K562 (cell line): ENCODE measurements around the gene SMG6. TPM values are rescaled to one million over a fixed set of nuclear protein-coding genes. Genes with fewer than 3 reads are reported as not detected.

ENCODE experiments used
- ATAC-seq: fragments of 200-7000 bp; cut with Tn5 transposase; 3 replicates; pipeline ENCODE4 v1.9.1; 2020; ENCODE audit warnings: moderate library complexity
- BruUV-seq: library from RNA; stranded (reverse); fragments of 400-500 nt; replicated peaks from 2 replicates; lab custom pipeline; 2021; lab: Mats Ljungman, UMichigan
- CTCF ChIA-PET: fragments of 300-600 bp; formaldehyde crosslinking; extraction: SDS; loops from one replicate; lab custom pipeline; 2021; ENCODE audit warnings: low intra/inter-chr PET ratio; lab: Yijun Ruan, JAX
- POLR2A ChIA-PET: fragments of 300-600, 350-650 bp; sonication (Branson Sonifier 250); formaldehyde crosslinking; extraction: SDS; loops from one replicate; lab custom pipeline; 2021; ENCODE audit warnings: antibody characterized with exemption, inconsistent platforms; lab: Yijun Ruan, JAX
- DNase-seq, 4 experiments: peaks; one replicate each; pipeline versions ENCODE4 v3.0.0 to v3.0.0-alpha.2; 2011 to 2018; ENCODE audit warnings: low spot score in 3 of 4, mixed read lengths in 3 of 4; ENCODE audit errors: extremely low read depth in 1 of 4
- FAIRE-seq: peaks from 2 replicates; lab custom pipeline; 2011; peaks lifted over from hg19 to GRCh38; lab: Jason Lieb, UNC
- H2AFZ ChIP-seq: 2 replicates; pipeline ENCODE4 v1.6.0; 2011; ENCODE audit warnings: low read depth, low read length, control low read depth, inconsistent platforms
- H3K27ac ChIP-seq: fragments of 200-600 bp; 3 replicates; pipeline ENCODE4 v1.8.0; 2011; ENCODE audit warnings: low read depth, mild to moderate bottlenecking, control low read depth, inconsistent platforms, low read length, moderate library complexity, mixed read lengths; ENCODE audit errors: extremely low read depth
- H3K27me3 ChIP-seq, 2 experiments: fragments of 300-600 bp in 1 of 2; 2 replicates in 1 of 2; 3 replicates in 1 of 2; pipeline versions ENCODE4 v1.6.0 to v1.8.0; 2011; ENCODE audit warnings: inconsistent platforms in 2 of 2, low read length in 2 of 2, mild to moderate bottlenecking in 1 of 2, mixed read lengths in 1 of 2, moderate library complexity in 1 of 2; ENCODE audit not compliant: control insufficient read depth in 2 of 2, insufficient read depth in 2 of 2
- H3K36me3 ChIP-seq: fragments of 300-600 bp; 3 replicates; pipeline ENCODE4 v1.8.0; 2011; ENCODE audit warnings: mild to moderate bottlenecking, low read length, inconsistent platforms; ENCODE audit not compliant: control insufficient read depth, insufficient read depth
- H3K4me1 ChIP-seq, 2 experiments: fragments of 200-600 bp in 1 of 2; replicated peaks in 1 of 2; 2 replicates in 1 of 2; 3 replicates in 1 of 2; pipeline versions ENCODE4 v1.5.1 to v1.8.0; 2011; ENCODE audit warnings: inconsistent platforms in 2 of 2, low read length in 2 of 2, mild to moderate bottlenecking in 1 of 2, mixed read lengths in 1 of 2, moderate library complexity in 1 of 2; ENCODE audit not compliant: control insufficient read depth in 2 of 2, insufficient read depth in 2 of 2
- H3K4me2 ChIP-seq: 2 replicates; pipeline ENCODE4 v1.6.1; 2011; ENCODE audit warnings: low read length, control low read depth, inconsistent platforms, mixed read lengths; ENCODE audit not compliant: insufficient read depth
- H3K4me3 ChIP-seq: fragments of 200-600 bp; sonication (generic), shearing (Covaris generic); 2 replicates; pipeline ENCODE4 v1.5.1; 2016; ENCODE audit warnings: control low read depth, inconsistent platforms
- H3K79me2 ChIP-seq: fragments of 200-600 bp; 3 replicates; pipeline ENCODE4 v1.8.0; 2011; ENCODE audit warnings: low read length, inconsistent platforms; ENCODE audit not compliant: control insufficient read depth, insufficient read depth
- H3K9ac ChIP-seq, 2 experiments: 2 replicates each; pipeline versions ENCODE4 v1.6.0 to v1.6.1; 2011; ENCODE audit warnings: low read depth in 2 of 2, low read length in 2 of 2, control low read depth in 1 of 2, inconsistent platforms in 1 of 2, mild to moderate bottlenecking in 1 of 2, mixed read lengths in 1 of 2; ENCODE audit not compliant: insufficient read depth in 1 of 2
- H3K9me1 ChIP-seq: one replicate; pipeline ENCODE4 v1.6.0; 2011; ENCODE audit warnings: inconsistent platforms, mild to moderate bottlenecking, low read length, moderate library complexity; ENCODE audit not compliant: control insufficient read depth, insufficient read depth
- H3K9me3 ChIP-seq: replicated peaks from 2 replicates; pipeline ENCODE4 v1.5.1; 2011; ENCODE audit warnings: low read depth, low read length, inconsistent platforms; ENCODE audit not compliant: control insufficient read depth, insufficient read depth
- H4K20me1 ChIP-seq: replicated peaks from 2 replicates; pipeline ENCODE4 v1.6.1; 2011; ENCODE audit warnings: low read length, inconsistent platforms, mixed read lengths; ENCODE audit not compliant: control insufficient read depth, insufficient read depth
- BACH1 ChIP-seq: fragments of 200-800 bp; sonication (Bioruptor generic); IDR thresholded peaks from 2 replicates; pipeline ENCODE4 v1.6.1; 2016; ENCODE audit warnings: missing genetic modification characterization, missing compliant biosample characterization
- CUX1 ChIP-seq: fragments of 200-800 bp; sonication (Bioruptor generic); IDR thresholded peaks from 2 replicates; pipeline ENCODE4 v1.6.1; 2016; ENCODE audit warnings: missing genetic modification characterization, missing compliant biosample characterization
- E4F1 ChIP-seq: fragments of 250-450 bp; sonication (Bioruptor Pico); IDR thresholded peaks from 2 replicates; pipeline ENCODE4 v1.5.0; 2021; ENCODE audit warnings: mild to moderate bottlenecking, borderline replicate concordance
- HMG20A ChIP-seq: fragments of 450-650 bp; formaldehyde crosslinking; conservative IDR thresholded peaks from 2 replicates; pipeline ENCODE4 v1.4.0; 2020; ENCODE audit warnings: mild to moderate bottlenecking, mixed read lengths
- ILF3 ChIP-seq: fragments of 450-650 bp; IDR thresholded peaks from 2 replicates; pipeline ENCODE4 v1.6.1; 2018; ENCODE audit warnings: antibody characterized with exemption, mild to moderate bottlenecking, moderate library complexity, borderline replicate concordance
- L3MBTL2 ChIP-seq: fragments of 450-650 bp; IDR thresholded peaks from 2 replicates; pipeline ENCODE4 v1.6.1; 2016; ENCODE audit warnings: mild to moderate bottlenecking, moderate library complexity
- LCOR ChIP-seq: sonication (generic); formaldehyde crosslinking; IDR thresholded peaks from 2 replicates; pipeline ENCODE4 v1.8.0; 2022; ENCODE audit warnings: mild to moderate bottlenecking, missing genetic modification reagents
- MEIS2 ChIP-seq: fragments of 450-650 bp; IDR thresholded peaks from 2 replicates; pipeline ENCODE4 v1.6.1; 2014; ENCODE audit warnings: mild to moderate bottlenecking; ENCODE audit not compliant: partially characterized antibody
- MYC ChIP-seq, 2 experiments: fragments of 250-450 bp in 1 of 2; sonication (Bioruptor Pico) in 1 of 2; IDR thresholded peaks; 2 replicates each; pipeline versions ENCODE4 v1.5.1 to v1.6.1; 2012 to 2021; ENCODE audit warnings: low read depth in 2 of 2, borderline replicate concordance in 1 of 2, improper control_type of control experiment in 1 of 2, low read length in 1 of 2, mild to moderate bottlenecking in 1 of 2, moderate library complexity in 1 of 2
- NFATC3 ChIP-seq: fragments of 450-650 bp; IDR thresholded peaks from 2 replicates; pipeline ENCODE4 v1.6.1; 2017; ENCODE audit warnings: mild to moderate bottlenecking
- RFX5 ChIP-seq: IDR thresholded peaks from 2 replicates; pipeline ENCODE4 v1.6.1; 2011; ENCODE audit warnings: low read depth, mild to moderate bottlenecking, improper control_type of control experiment, low read length
- RUNX1 ChIP-seq: sonication (generic); IDR thresholded peaks from 2 replicates; pipeline ENCODE4 v1.6.1; 2016; ENCODE audit warnings: antibody characterized with exemption, low read depth
- SMARCC2 ChIP-seq: fragments of 450-650 bp; IDR thresholded peaks from 2 replicates; pipeline ENCODE4 v1.6.1; 2017; ENCODE audit warnings: antibody characterized with exemption, moderate library complexity, mild to moderate bottlenecking, low read depth
- SOX6 ChIP-seq: fragments of 450-650 bp; IDR thresholded peaks from 2 replicates; pipeline ENCODE4 v1.6.1; 2014; ENCODE audit warnings: mild to moderate bottlenecking
- TBL1XR1 ChIP-seq, 2 experiments: IDR thresholded peaks; 2 replicates each; pipeline ENCODE4 v1.6.1; 2012; ENCODE audit warnings: improper control_type of control experiment in 2 of 2, low read length in 2 of 2, mild to moderate bottlenecking in 1 of 2
- WGBS: fragments of 100-300 bp; shearing (Covaris generic); methylation state at CpG from one replicate; pipeline ENCODE4 v1.1.6; 2016; ENCODE audit warnings: low coverage, mixed read lengths; ENCODE audit not compliant: insufficient coverage; ENCODE audit errors: missing lambda C conversion rate; 5-methylcytosine and 5-hydroxymethylcytosine counted together
- in situ Hi-C: fragments of 300-500 bp; cut with MboI; formaldehyde crosslinking; loops from 4 replicates; pipeline ENCODE4 v1.15.0; 2018; ENCODE audit warnings: inconsistent platforms, mixed read lengths
- intact Hi-C: fragments of 100-400 bp; cut with micrococcal nuclease; formaldehyde crosslinking; loops from 2 replicates; pipeline ENCODE4 v1.14.2; 2022
- polyA plus RNA-seq, 8 experiments: library from polyadenylated mRNA; depleted of rRNA in 4 of 8; stranded (reverse) in 5 of 8; unstranded in 3 of 8; fragments of >200 nt; fragmentation: Nextera tagmentation in 2 of 8; fragmentation: Illumina TruSeq in 1 of 8; extraction: Ambion mirVana in 2 of 8; extraction: Trizol in 1 of 8; gene quantifications; 2 replicates each; pipeline versions ENCODE4 v1.2.1 to v1.2.3, GENCODE V29; 2011 to 2014; ENCODE audit warnings: inconsistent platforms in 1 of 8, missing spikeins in 1 of 8
- total RNA-seq, 7 experiments: library from RNA; depleted of rRNA in 6 of 7; stranded (reverse); fragments of >200 nt in 6 of 7; fragmentation: Illumina TruSeq in 2 of 7; extraction: Trizol in 2 of 7; gene quantifications; 2 replicates each; pipeline versions ENCODE4 v1.2.1 to v1.2.3, GENCODE V29; 2011 to 2021; ENCODE audit warnings: low replicate concordance in 1 of 7

Gene SMG6
- total and polyA plus RNA-seq, 9 of the 15 experiments (the other 6 are each of a cell fraction or from before 2014, with no cell fraction given), result 0.44 to 13.9 (median 6.0) TPM

GRCh38 chr17:2138761-2139160 lies 164.8 kb downstream of the SMG6 start:
- no peak overlapping the region for H3K9ac ChIP-seq
- H3K4me3 ChIP-seq, result no peak overlapping the region
- no peaks in the 10 kb centered on the region for H4K20me1 ChIP-seq
- POLR2A ChIA-PET, result interaction anchor here (0.6 to 2.7 kb wide), 3 partner anchors 10 to 13 kb away, joined by 3 to 6 read pairs (median 4); no protein-coding TSS in a partner anchor
- no peak overlapping the region for H2AFZ ChIP-seq
- FAIRE-seq (peak; percentile 60), ATAC-seq (peak; percentile 62; the same call in 2 of the 3 replicates), DNase-seq (peak in 3 of 4 experiments; percentile 19 to 52 (median 20))
- CTCF ChIA-PET, result no interaction called here
- H3K36me3 ChIP-seq, result no peaks in the 10 kb centered on the region
- H3K27me3 ChIP-seq, result no peaks in the 10 kb centered on the region
- H3K9me1 ChIP-seq, result peaks cover 5% of the 10 kb centered on the region
- WGBS, result 17% methylated on average over 2 of the region's 2 CpGs
- no peaks in the 10 kb centered on the region for H3K9me3 ChIP-seq
- H3K79me2 ChIP-seq, result no peaks in the 10 kb centered on the region
- no TSS peak for BruUV-seq
- peaks cover 9 to 21% of the 10 kb centered on the region in 2 experiments; a peak in 3 of 5 replicates for H3K4me1 ChIP-seq
- intact Hi-C loops (no loop called here), in situ Hi-C loops (no loop called here)
- no peak overlapping the region; the same call in 1 of the 2 replicates for H3K4me2 ChIP-seq
- peak overlapping the region; percentile 60; the same call in 2 of the 3 replicates for H3K27ac ChIP-seq
- TF ChIP-seq RUNX1 (no peak), NFATC3 (no peak), SMARCC2 (no peak), SOX6 (peak; percentile 79), L3MBTL2 (no peak), BACH1 (no peak), MEIS2 (peak; percentile 12), CUX1 (CRISPR knock-in tag) (no peak), ILF3 (no peak), TBL1XR1 (IDR thresholded peaks at IDR 0.05; ENCODE audit: low read length in 2 of 2) (no peak), HMG20A (no peak), LCOR (CRISPR knock-in tag) (no peak), E4F1 (CRISPR knock-in tag) (no peak), RFX5 (no peak), MYC (IDR thresholded peaks at IDR 0.05; ENCODE audit: low read depth, low read length) (peak; percentile 50; the same call in 1 of the 2 replicates), MYC (CRISPR knock-in tag; IDR thresholded peaks at IDR 0.05; ENCODE audit: borderline replicate concordance, low read depth) (no peak)
